Spleen (tissue), 7 donors: ENCODE results near the gene RPAP2.

Experiments
- POLR2A ChIP-seq, 3 donors: fragments of 450-650 bp; IDR thresholded peaks; one replicate each; pipeline ENCODE4 v1.5.1; 2017; ENCODE audit warnings: antibody characterized with exemption in 3 of 3, mild to moderate bottlenecking in 1 of 3
- POLR2AphosphoS5 ChIP-seq, 3 donors: sonication (generic); formaldehyde crosslinking; IDR thresholded peaks; one replicate each; pipeline ENCODE4 v1.5.1; 2017; ENCODE audit warnings: antibody characterized with exemption in 3 of 3
- TF ChIP-seq, protein P1 (sequence below), 11 experiments: fragments of 200-600 bp in 7 of 11; fragments of 450-650 bp in 4 of 11; sonication (generic) in 4 of 11; IDR thresholded peaks in 8 of 11; conservative IDR thresholded peaks in 3 of 11; 1 replicate in 7 of 11; 2 replicates in 4 of 11; pipeline versions ENCODE4 v1.4.0 to v1.8.0; 2016 to 2021; ENCODE audit warnings: antibody characterized with exemption in 11 of 11, inconsistent platforms in 4 of 11, mild to moderate bottlenecking in 1 of 11
- donor health status: DM: no; HTN: no; CAD: no; lungs with moderate emphysema.
- donor health status: DM: no; HTN: no; CAD: no.
- donor health status: DM: no; HTN: no; CAD: no.

GRCh38 chr1:92376345-92376744 lies 77.5 kb downstream of the RPAP2 start:
- TF ChIP-seq, protein P1, sequence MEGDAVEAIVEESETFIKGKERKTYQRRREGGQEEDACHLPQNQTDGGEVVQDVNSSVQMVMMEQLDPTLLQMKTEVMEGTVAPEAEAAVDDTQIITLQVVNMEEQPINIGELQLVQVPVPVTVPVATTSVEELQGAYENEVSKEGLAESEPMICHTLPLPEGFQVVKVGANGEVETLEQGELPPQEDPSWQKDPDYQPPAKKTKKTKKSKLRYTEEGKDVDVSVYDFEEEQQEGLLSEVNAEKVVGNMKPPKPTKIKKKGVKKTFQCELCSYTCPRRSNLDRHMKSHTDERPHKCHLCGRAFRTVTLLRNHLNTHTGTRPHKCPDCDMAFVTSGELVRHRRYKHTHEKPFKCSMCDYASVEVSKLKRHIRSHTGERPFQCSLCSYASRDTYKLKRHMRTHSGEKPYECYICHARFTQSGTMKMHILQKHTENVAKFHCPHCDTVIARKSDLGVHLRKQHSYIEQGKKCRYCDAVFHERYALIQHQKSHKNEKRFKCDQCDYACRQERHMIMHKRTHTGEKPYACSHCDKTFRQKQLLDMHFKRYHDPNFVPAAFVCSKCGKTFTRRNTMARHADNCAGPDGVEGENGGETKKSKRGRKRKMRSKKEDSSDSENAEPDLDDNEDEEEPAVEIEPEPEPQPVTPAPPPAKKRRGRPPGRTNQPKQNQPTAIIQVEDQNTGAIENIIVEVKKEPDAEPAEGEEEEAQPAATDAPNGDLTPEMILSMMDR (IDR thresholded peaks at IDR 0.05 in 8 of 11, conservative IDR thresholded peaks at IDR 0.05 in 3 of 11): no peak
- no peak for TF ChIP-seq POLR2A (IDR thresholded peaks at IDR 0.05)
- no peak for TF ChIP-seq POLR2AphosphoS5 (IDR thresholded peaks at IDR 0.05)
